HG03469 (cell line): Measurements from ENCODE around the gene PFKL.
"Not testable (repeated sequence)": the region's sequence is repeated elsewhere in the genome, so short reads cannot be mapped to it uniquely, and the experiment has no call there.

Experiments used
- ATAC-seq: cut with Tn5 transposase; IDR thresholded peaks from one replicate; pipeline ENCODE4 v1.9.1; 2021; ENCODE audit warnings: mild to moderate bottlenecking, moderate library complexity, moderate number of reproducible peaks; ENCODE audit not compliant: unreplicated experiment

PFKL gene

DNA sequence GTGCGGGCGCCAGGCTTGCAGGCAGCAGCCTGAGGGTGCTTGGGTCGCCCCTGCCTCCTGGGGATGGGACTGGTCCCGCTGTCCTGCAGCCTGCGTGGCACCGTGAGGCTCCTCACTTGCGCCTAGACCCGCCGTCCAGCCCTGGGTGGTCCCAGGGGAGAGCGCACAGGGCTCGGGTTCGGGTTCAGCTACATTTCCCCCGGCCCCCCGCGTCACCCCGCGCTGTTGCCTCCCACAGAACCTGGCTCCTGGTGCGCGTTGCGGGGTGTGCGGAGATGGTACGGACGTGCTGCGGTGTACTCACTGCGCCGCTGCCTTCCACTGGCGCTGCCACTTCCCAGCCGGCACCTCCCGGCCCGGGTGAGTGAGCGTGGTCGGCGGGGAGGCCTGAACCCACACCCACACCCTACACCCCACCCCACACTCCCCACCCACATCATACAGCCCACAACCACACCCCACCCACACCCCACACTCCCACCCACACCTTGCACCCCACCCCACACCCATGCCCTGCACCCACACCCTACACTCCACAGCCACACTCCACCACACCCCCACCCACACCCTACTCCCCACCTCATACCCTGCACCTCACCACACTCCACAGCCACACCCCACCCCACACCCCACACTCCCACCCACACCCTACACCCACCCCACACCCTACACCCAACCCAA, 6.2 kb upstream of the PFKL start:
- ATAC-seq = no peak

- no peak for ATAC-seq
These were observed 5.3 kb upstream of the PFKL start for GRCh38 chr21:44294391-44295162.

DNA sequence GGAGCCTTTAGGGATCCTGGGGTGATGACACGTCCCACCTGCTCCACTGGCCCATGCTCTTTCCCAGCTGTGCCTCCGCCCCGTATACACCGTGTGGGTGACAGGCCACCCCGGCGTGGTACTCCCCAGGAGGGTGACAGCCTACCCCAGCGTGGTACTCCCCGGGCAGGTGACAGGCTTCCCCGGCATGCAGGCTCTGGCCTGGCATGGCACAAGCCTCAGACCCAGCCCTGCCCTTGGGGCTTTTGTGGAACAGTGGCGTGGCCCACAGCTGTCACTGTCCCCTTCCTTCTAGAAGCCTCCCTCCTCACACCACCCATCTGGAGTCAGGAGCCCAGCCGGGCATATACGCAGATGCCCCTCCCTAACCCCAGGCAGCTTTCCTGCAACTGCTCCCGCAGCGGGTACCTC, 4.7 kb upstream of the PFKL start:
- ATAC-seq = no peak

DNA sequence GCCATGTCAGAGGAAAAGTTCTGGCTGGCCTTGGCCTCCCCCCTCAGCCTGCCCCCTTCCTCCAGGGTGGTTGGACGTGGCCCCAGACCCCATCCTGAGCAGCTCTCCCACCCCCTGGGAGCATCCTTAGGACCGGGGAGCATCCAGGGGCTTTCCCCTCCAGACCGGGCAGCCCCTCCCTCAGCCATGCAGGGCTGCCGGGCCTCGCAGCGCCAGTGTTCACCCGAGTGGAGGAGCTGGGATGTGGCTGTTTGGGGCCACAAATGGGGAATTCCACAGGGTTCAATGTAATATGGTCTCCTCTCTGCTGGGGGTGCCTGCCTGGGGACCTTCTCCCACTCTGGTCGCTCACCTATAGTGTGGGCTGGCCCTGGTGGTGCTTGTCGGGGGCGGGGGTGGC, 4.2 kb upstream of the PFKL start:
- no peak for ATAC-seq

GRCh38 chr21:44296103-44296519, 3.7 kb upstream of the PFKL start:
- ATAC-seq = no peak

DNA sequence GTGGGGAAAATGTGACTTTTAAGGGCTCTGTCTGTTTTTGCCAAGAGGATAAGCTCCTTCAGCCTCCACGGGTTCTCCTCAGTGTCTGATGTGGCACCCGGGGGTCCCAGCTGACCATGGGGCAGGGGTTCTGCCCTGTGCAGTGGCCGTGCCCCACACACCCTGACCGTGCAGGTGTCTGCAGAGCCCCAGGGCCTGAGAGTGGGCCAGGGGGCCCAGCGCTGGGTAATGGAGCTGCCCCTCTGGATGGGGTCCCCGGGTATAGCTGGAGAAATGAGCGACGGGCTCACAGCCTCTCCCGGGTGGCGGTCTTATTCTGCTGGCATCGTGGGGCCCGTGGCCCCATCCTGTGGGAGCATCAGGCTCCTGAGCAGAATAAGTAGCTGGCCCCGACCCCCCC, 2.9 kb upstream of the PFKL start:
- no peak for ATAC-seq

GRCh38 chr21:44297525-44298290, 2.1 kb upstream of the PFKL start:
- ATAC-seq = no peak

DNA sequence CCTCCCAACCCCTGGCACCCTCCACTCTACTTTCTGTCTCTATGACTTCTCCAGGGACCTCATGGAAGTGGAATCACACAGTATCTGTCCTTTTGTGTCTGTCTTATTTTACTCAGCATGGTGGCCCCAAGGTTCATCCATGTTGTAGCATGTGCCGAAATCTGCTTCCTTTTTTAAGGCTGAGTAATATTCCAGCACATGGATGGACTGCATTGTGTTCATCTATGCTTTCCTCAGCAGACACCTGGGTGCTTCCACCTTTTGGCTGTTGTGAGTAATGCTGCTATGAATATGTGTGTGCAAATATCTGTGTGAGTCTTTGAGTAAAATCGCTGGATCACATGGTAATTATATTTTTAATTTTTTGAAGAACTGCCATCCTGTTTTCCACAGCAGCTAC, 1.6 kb upstream of the PFKL start:
- ATAC-seq = no peak

DNA sequence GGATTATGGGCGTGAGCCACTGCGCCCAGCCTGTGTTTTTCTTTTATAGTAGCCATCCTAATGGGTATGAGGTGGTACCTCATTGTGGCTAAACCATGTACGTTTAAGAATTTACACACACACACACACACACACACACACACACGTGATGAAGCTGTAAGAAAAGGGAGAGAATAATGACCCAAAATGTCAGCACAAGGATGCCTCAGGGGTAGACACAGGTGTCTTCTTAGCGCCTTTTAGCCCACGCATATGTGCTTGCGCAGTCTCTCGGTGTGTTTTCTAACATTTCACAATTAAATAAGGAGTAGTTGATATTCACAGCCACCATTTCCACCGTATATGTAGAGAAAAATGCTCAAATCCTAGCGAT, 782 bp upstream of the PFKL start:
- ATAC-seq = no peak

- peak; percentile 7 for ATAC-seq
These were observed 558 bp downstream of the PFKL start for GRCh38 chr21:44300262-44300959.

- ATAC-seq = no peak
These were observed 1.3 kb downstream of the PFKL start for GRCh38 chr21:44301141-44301540.

DNA sequence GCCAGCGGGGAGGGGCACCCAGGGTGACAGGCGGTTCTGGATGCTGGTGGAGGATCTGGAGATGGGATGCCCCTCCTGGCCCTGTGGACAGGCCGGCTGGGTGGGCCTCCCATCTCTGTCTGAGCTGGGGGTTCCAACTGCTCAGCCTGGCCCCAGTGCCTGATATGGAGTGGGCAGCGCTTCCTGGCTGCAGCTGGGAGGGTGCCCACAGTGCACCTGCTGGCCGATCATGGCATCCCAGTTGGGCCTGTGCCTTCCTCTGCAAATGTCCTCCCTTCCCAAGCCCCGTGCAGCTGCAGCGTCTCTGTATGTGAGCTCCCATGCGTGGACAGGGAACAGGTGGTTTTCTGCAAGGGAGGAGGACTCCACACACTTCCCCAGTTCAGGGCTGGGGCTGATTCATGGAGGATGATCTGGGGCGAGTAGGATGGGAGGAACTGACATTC, 2.1 kb downstream of the PFKL start:
- ATAC-seq = no peak

DNA sequence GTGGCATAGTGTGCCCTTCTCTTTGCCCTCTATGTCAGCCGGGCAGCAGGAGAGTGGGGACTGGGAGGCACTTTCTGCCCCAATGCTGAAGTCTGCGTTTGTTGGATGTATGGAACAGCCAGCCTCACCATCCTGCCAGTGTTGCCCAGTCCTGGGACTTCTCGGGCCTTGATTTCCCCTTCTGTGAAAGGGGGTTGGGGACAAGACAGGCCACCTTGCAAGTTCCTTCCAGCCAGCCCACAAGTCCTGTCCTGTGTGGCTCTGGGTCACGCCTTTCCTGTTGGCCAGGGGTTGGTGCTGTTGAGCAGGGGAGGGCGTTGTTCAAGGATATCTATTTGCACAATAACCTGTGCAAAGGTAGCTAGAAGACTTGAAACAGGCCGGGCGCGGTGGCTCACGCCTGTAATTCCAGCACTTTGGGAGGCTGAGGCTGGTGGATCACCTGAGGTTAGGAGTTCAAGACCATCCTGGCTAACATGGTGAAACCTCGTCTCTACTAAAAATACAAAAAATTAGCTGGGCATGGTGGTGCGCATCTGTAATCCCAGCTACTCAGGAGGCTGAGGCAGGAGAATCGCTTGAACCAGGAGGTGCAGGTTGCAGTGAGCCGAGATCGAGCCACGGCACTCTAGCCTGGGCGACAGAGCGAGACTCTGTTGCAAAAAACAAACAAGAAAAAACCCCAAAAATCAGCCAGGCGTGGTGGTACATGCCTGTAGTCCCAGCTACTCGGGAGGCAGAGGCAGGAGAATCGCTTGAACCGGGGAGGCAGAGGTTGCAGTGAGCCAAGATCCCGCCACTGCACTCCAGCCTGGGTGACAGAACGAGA, 2.9 kb downstream of the PFKL start:
- ATAC-seq = not testable (repeated sequence)

GRCh38 chr21:44303490-44303981, 3.7 kb downstream of the PFKL start:
- ATAC-seq = no peak

GRCh38 chr21:44304011-44304616, 4.3 kb downstream of the PFKL start:
- no peak for ATAC-seq

- no peak for ATAC-seq
These were observed 5.0 kb downstream of the PFKL start for GRCh38 chr21:44304877-44305293.

DNA sequence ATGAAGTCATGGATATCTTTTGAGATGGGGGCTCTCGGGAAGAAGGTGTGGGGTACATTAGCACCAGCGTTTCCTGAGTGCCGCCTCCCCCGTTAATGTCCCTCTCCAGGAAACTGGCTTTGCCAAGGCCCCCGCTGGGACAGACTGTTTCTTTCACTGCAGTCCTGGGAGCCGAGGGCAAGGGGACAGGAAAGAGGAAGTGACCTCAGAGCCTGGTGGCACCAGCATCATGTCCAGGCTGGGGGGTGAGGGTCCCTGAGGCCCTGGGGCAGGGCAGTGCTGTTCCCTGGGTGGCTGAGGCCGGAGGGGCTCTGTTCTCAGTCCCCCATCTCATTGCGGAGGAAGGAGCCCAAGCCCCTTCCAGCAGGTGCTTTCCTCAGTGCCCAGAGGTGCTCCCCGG, 5.8 kb downstream of the PFKL start:
- ATAC-seq = no peak

DNA sequence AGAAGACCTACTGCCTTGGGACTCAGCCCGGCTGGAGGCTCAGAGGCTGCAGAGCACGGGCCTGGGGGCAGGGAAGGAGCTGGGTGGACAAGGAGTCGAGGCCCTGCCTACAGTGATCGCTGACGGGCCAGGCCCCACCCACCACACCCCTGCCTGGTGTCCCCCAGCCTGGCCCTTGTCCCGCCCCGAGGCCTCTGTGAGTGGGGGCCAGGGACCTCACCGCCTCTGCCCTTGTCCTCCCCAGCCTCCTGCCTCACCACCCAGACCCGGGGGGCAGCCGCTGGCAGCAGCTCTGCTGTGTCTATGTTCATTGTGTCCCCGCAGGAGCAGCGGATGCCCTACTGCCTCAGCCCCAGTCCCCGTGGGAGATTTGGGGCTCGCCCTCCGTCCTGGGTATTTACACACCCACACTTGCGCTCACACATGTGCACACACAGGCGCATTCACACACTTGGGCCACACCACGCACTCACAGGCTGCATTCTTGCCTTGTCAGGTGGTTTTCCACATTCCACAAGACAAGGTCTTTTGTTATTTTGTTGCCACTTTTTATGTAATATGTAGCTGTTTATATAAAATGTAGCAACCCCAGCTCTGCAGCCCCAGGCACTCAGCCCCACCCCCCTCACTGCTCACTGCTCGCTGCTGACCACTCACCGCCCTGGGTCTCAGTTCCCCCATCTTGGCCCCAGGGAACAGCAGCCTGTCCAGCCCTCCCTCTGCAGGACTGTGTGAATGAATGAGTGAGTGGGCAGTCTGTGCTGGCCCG, 7.3 kb downstream of the PFKL start:
- no peak for ATAC-seq
